Measurements from ENCODE around the gene FOS.

DNA sequence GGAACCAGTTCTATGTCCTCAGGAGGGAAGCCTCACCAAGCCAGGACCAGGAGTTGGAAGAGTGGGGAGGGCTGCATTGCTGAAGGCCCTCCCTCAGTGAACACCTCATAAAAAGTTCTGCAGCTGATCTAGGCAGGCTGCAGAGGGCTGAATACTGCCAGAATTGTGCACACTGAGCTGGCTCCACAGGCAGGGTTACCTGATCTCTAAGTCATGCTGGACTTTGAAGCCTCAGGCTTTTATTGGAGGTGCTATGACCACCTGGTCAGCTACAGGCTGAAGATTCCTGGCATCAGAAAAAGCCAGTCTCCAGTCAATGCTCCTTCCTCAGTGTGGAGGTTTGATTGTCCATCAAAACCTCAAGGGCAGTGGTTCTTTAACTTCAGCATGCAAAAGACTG lies 39.7 kb downstream of the FOS start:
- no peak for TF ChIP-seq ARNT (IDR thresholded peaks at IDR 0.05)
- TF ChIP-seq BHLHE40 (IDR thresholded peaks at IDR 0.05; ENCODE audit: borderline replicate concordance) = no peak
- TF ChIP-seq FOXM1 (IDR thresholded peaks at IDR 0.05; ENCODE audit: borderline replicate concordance) = no peak
